Thyroid gland (tissue), 4 donors: ENCODE measurements around the gene GALNT18.

ENCODE experiments used
- POLR2A ChIP-seq, 2 donors: fragments of 450-650 bp; IDR thresholded peaks; one replicate each; pipeline ENCODE4 v1.6.1; 2017; ENCODE audit warnings: antibody characterized with exemption in 2 of 2, mild to moderate bottlenecking in 2 of 2, moderate library complexity in 1 of 2
- TF ChIP-seq, protein P1 (sequence below), 6 experiments: fragments of 200-600 bp in 3 of 6; fragments of 450-650 bp in 3 of 6; sonication (generic) in 3 of 6; IDR thresholded peaks; one replicate each; pipeline ENCODE4 v1.5.1; 2016 to 2019; ENCODE audit warnings: antibody characterized with exemption in 6 of 6, mild to moderate bottlenecking in 2 of 6, inconsistent platforms in 1 of 6, moderate library complexity in 1 of 6

DNA sequence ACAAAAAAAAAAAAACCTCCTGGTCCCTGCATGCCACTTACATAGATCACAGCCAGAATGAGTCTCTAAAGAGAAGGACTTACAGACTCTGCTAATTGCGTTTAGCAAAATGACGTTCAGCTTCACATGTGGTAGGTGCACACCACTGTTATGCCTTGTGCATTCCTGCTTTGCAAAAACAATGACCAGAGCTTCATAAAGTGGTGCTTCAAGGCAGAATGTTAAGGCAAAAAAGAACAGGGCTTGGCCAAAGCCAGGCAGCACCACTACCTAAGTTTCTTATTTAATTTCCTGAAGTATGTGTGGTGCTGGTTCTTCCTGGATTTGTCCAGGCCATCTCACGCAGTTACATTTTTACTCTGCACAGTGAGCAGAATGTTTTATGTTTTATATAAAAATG lies 85.2 kb downstream of the GALNT18 start:
- TF ChIP-seq, protein P1, sequence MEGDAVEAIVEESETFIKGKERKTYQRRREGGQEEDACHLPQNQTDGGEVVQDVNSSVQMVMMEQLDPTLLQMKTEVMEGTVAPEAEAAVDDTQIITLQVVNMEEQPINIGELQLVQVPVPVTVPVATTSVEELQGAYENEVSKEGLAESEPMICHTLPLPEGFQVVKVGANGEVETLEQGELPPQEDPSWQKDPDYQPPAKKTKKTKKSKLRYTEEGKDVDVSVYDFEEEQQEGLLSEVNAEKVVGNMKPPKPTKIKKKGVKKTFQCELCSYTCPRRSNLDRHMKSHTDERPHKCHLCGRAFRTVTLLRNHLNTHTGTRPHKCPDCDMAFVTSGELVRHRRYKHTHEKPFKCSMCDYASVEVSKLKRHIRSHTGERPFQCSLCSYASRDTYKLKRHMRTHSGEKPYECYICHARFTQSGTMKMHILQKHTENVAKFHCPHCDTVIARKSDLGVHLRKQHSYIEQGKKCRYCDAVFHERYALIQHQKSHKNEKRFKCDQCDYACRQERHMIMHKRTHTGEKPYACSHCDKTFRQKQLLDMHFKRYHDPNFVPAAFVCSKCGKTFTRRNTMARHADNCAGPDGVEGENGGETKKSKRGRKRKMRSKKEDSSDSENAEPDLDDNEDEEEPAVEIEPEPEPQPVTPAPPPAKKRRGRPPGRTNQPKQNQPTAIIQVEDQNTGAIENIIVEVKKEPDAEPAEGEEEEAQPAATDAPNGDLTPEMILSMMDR (IDR thresholded peaks at IDR 0.05), result no peak
- no peak for TF ChIP-seq POLR2A (IDR thresholded peaks at IDR 0.05)
